NCI-H2227 (cell line): ENCODE measurements around the gene CCDC112.
A peak's percentile ranks its signal among the peaks of the same experiment; 100 is the strongest.
"Not testable (repeated sequence)": the region's sequence is repeated elsewhere in the genome, so short reads cannot be mapped to it uniquely, and the experiment has no call there.

ENCODE experiments used
- DNase-seq: peaks from one replicate; lab custom pipeline; 2025; ENCODE audit not compliant: unreplicated experiment; lab: John Stamatoyannopoulos, UW

Gene CCDC112

GRCh38 chr5:115262321-115263077, 34.0 kb downstream of the CCDC112 start, which contains the start of gene PGGT1B:
Gene PGGT1B, minus strand, starts transcription at chr5:115262877. Its CDS starts 26 bp downstream, at chr5:115262851.
- DNase-seq: peak; percentile 80

- DNase-seq: no peak
Measured at GRCh38 chr5:115262011-115262320, 34.5 kb downstream of the CCDC112 start.

DNA sequence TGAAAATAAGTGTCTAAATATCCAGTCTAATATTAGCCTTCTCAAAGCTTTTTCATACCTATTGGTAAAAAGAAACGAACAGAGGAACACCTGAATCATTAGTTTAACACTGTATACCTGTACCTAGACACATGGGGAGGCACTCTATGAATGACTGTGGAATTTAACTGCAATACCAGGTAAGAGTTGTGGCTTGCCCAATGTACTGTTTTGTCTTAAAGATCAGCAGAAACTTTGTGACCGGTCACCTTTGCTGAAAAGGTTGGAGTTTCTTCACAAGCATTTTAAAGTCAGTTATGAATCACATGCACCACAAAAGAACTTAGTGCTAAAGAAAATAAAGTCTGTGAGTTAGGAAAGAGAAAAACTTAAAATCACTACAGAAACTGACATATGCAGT, 36.2 kb downstream of the CCDC112 start:
- no peak for DNase-seq

DNA sequence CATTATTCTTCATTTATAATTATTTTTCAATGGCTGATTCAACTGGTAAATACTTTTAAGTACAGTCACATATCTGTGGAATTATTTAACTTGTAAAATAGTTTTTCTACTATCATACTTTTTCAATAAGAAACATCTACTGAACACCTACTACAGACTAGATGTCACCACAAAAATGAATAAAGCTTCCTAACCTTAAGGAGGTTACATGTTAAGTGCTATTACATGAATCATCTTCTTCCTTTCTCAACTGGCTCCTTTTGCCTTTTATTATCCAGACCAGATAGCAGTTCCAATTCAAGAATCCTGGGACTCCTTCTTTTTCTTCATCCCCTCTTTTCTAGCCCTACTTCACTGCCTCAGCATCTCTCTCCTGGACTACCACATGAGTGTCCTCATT, 38.5 kb downstream of the CCDC112 start:
- DNase-seq: no peak

DNA sequence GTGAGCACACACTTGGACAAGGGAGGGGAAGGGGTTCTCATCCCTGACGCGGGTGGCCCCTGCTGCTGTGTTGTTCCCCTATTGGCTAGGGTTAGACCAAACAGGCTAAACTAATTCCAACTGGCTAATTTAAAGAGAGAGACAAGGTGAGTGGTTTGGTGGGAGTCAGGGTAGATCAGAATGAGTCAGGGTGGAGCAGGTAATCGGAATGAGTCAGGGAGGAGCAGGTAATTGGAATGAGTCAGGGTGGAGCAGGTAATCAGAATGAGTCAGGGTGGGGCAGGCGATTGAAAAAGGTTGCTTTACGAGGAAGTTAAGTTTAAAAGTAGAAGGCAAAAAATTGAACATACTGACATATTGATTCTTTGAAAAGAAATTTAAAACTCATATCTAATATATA, 47.1 kb downstream of the CCDC112 start:
- DNase-seq: not testable (repeated sequence)

- peak; percentile 52 for DNase-seq
Measured at GRCh38 chr5:115246361-115246991, 50.0 kb downstream of the CCDC112 start.

DNA sequence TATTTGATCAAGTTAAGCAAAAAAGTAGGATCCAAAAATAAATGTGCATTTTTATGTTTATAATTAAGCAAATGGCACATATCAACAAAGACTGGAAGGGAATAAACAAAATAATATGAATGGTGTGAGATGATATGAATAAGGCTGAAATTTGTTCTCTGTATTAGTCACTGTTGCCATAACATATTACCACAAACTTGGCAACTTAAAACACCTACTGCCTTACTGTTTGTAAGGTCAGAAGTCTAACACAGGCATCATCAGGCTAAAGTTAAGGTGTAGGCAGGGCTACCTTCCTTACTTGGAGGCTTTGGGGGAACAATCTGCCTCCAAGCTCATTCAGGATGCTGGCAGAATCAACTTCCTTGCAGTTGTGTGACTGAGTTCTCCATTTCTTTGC, 53.0 kb downstream of the CCDC112 start:
- no peak for DNase-seq

DNA sequence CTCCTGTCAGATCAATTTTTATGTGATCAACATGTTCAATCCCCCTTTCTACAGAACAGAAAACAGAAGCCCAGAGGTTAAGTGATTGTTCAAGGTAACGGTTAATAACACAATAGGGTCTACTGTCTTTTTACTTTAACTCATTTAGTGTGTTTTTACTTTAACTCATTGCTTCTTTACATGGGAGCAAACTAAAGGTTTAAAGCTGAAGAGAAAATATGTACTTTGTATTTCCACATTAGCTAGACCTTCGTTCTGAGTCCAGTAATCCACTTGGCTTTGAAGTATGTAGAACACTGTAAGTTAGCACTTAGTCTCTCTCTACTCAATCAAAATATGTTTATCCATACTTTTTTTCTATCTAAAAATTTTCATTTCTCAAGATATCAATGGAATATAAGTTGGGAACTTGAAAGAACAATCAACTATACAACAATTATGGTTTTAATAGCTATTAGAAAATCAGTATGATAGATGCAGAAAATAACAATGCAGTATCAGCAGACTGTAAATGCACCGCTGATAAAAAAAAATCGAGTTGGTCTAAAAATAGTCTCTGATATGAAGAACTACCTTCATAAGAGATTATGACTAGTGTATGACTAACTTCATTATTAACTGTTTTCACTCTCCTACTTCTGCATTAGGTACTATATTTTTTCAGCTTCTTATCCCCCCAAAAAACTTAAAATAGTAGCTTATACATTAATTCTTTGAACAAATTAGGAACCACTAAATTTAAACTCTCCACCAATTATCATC, 54.4 kb downstream of the CCDC112 start:
- DNase-seq: no peak

GRCh38 chr5:115237066-115237465, 59.4 kb downstream of the CCDC112 start:
- DNase-seq: no peak

- no peak for DNase-seq
Measured at GRCh38 chr5:115236599-115236998, 59.9 kb downstream of the CCDC112 start.

DNA sequence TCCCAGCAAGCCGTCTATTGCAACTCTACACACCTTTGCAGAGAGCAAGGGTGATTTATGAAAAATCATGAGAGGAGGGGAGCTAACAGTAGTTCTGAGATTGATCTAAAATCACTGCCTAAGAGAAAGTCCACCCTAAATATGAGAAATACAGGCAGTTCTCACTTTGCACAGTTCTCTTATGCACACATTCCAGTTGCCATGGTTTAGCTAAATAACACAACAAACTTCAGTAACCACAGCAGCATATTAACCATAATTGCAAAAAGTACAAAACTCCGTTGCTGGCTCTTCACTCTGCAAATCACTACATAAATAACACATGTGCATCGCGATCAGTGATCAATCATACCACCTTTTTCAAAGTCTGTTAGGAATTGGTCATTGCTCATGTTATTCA, 64.9 kb downstream of the CCDC112 start:
- no peak for DNase-seq

DNA sequence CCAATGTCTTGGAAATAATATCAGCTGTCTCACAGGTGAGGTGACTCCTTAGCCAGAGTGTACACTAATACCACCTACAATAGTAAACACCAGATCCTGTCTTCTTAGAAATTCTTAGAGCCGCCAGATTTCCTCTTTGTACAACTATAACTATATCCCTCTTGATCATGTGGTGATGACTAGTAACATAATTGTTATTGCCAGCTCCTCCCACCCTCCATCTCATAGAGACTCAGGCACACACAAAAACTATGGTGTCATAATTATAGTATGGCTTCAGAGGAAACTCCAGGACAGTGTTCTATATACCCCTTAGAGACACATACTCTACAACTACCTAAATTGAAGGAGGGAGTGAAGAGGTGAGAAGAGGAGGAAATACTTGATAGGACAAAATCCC, 66.8 kb downstream of the CCDC112 start:
- no peak for DNase-seq

DNA sequence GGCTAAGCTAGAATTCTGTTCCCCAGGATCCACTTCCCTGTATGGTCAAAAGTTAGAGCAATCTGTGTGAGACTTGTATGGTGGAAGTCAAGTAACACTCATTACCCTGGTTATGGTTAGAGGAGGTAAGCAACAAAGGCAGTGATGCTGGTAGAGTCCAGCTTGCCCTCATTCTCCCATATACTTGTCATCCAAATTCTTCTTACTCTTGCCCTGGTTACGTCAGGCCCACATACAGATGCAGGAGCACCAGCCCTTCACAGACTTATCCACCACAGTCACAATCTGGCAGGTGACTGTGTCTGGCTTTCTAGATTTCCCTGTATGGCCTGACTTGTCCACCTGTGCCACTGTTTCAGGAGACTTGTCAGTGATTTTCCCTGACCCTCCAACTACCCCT, 69.2 kb downstream of the CCDC112 start:
- DNase-seq: no peak
